Fibroblast of skin of right quadriceps (primary cell): Measurements from ENCODE around the gene PKDREJ.
"Not testable (repeated sequence)": the region's sequence is repeated elsewhere in the genome, so short reads cannot be mapped to it uniquely, and the experiment has no call there.

Source experiments
- DNase-seq: peaks from one replicate; pipeline ENCODE4 v3.0.0-alpha.2; 2013

Gene PKDREJ

DNA sequence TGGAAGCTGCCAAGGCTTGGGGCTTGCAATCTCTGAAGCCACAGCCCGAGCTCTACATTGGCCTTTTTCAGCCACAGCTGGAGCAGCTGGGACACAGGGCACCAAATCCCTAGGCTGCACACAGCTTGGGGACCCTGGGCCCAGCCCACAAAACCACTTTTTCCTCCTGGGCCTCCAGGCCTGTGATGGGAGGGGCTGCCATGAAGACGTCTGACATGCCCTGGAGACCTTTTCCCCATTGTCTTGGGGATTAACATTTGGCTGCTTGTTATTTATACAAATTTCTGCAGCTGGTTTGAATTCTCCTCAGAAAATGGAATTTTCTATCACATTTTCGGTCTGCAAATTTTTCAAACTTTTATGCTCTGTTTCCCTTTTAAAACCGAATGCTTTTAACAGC, 2.5 kb upstream of the PKDREJ start:
- DNase-seq: not testable (repeated sequence)

DNA sequence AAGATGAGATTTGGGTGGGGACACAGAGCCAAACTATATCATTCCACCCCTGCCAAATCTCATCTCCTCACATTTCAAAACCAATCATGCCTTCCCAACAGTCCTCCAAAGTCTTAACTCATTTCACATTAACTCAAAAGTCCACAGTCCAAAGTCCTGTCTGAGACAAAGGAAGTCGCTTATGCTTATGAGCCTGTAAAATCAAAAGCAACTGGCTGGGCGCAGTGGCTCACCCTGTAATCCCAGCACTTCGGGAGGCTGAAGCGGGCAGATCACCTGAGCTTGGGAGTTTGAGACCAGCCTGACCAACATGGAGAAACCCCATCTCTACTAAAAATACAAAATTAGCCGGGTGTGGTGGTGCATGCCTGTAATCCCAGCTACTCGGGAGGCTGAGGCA, 1.4 kb upstream of the PKDREJ start:
- not testable (repeated sequence) for DNase-seq

DNA sequence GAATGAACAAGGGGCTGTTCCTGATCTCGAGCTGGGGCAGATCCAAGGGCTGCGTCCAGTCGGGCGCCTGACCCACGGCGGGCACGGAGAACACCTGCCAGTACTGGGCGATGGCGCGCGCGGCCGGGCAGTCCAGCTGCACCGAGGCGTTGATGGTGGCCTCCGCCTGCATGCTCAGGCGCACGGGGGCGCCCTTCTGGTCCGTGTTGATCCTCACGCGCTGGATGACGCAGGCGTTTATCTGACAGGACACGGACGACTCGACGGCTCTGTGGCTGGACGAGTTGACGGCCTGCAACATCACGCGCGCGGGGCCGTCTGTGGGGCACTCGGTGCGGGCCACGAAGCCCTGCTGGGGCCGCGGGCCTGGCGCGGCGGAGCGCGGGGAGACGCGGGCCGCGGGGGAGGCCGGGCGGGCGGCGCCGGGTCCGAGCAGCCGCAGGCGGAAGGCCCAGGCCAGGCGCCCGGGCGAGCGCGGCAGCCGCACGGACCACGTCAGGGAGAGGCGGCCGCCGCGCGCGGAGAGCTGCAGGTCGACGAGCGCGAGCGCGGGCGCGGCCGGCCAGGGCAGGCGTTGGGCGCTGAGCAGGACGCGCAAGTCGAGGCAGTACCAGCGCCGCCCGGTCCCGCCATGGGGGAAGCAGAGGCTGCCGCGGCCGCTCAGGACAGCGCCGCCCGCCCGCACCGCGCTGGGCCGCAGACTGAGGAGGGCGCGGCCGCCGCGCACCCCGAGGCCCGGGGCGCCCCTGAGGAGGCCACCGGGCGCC, 511 bp downstream of the PKDREJ start:
- peak; percentile 35 for DNase-seq

DNA sequence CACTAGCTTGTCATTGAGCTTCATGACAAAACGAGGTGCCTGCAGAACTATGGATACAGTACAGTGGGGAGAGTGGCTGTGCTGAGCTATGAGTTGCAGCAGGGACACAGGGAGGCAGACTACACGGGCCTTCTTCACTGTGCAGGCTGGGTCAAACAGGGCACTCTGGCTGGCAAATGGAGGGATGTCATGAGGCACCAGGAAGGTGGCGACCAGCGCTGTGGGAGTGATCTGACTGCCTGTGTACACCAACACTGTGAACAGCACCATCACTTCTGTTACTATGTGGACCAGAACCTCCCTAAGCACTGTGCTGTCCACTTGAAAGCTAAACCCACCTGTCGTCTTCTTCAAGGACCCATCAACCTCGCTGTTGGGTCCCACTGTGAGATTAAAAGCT, 3.1 kb downstream of the PKDREJ start:
- DNase-seq: no peak

DNA sequence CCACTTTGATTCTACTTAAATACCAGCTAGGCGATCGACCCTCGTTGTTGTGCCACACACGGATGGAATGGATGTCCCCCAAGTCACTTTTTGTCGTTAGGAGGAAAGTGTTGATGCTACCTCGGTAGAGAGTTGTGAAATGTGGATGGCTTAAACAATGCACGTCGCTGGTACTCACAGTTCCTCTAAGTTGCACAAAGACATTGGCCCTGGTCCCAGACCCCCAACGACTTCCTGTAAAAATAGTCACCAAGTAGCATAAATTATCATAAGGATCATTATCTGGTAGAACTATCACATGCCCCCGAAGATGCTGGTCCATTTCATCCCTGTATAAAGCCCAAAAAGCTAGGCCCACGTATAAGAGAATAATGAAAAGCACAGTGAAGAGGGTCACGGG, 3.8 kb downstream of the PKDREJ start:
- no peak for DNase-seq

DNA sequence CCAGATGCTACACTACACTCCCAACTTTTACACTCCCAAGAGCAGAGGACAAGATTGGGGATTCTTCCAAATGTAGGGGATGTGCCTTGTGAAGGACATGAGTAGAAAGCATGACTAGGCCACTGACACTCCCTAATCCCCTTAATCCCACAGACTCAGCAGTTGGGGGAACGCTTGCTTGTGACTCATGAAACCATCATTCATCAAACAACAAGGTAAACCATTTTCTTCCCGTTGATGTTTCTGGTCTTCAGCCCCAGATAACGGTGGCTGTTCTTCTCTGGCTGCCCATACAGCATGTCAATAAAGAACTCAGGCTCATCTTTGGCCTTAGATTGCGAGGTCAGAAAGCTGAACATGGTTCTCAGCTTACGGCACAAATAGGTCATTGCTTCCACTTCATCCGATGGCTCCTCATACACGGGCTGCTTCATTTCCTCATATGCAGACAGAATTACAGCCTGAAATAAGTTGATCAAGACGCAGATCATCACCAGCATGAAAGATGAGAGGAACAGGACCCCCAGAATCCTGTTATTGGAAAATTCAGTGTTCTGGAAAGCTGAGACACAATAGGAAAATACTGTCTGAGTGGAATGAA, 6.7 kb downstream of the PKDREJ start:
- peak; percentile 23 for DNase-seq

DNA sequence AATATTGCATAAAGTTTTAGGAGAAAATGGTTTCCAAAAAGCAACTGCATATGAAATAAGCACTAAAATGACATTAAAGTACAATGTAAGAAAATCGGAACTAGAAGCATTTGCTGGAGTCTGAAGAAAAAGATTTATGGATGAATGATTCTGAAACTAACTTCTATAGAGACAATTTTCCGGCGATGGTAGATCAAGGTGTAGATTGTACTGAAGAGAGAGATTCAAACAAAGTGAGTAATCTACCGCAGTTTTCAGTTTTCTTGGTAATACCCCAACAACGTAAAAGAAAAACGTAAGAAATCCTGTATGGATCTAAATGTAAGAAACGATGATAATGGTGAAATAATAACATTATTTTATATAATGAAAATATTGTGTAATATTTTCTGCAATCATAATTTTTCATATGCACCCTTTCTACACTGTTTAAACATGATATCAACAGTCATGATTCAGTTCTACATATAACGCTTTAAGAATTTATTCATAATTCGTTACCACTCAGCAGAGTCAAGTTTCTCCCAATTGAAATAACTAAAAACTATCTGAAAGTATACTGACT, 11.2 kb downstream of the PKDREJ start:
- DNase-seq: no peak

DNA sequence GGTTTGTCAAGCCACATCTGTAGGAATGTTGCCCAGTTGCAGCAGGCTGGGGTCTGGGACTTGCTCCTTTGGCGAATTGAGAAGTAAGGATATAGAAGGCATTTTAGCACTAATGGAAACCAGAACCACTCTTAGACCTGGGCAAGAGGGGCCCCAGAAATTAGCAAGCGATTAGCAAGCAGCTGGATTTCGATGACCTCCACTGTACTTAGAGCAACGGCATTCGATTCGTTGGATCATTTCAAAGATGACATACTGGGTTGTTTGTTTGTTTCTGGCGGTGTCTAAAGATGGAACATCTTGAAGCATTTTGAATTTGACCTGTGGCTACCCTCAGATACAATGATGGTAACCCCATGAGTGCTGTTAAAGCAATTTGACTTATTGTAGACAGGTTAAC, 11.9 kb downstream of the PKDREJ start:
- DNase-seq: no peak

GRCh38 chr22:46250783-46251125, 12.4 kb downstream of the PKDREJ start:
- no peak for DNase-seq

DNA sequence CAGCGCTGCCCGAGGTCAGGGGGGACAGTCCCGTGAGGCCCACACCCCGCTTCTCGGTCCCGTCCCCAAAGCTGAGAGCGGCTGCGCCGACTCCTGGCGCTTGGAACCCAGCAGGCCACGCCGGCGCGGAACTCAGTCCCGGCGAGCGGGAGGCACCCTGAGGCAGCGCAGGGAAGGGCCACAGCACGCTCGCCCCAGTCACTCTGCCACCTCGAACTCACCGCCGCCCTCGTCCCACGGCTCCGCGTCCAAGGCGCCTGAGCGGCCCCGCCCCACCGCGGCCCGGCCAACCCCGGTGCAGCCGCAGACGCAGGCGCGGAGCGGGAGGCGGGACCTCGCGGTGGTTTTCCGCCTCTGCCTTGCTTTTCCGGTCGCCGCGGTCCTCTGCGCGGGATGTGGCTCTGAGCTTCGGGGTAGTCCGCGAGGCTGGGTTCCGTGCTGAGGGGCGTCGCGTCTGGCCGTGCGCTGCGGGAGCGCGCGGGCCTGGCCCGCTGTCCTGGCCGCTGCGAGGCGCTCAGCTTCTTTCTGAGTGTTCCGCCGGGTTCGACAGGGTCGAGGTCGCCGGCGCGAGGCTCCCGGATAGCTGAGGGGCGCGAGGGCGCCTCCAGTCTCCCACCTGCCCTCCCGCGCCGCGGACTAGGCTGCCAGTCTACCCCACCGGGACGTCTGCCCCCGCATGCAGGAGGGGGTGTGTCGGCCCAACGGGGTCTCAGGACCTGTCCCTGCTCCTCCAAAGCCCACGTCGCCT, 12.9 kb downstream of the PKDREJ start, which contains the start of gene CDPF1:
Gene CDPF1 (minus strand): TSS at position 259 of the 748 bp plus-strand sequence. CDS start 2,009 bp downstream, outside the sequence.
- peak; percentile 84 for DNase-seq

- no peak for DNase-seq
These were observed 15.6 kb downstream of the PKDREJ start for GRCh38 chr22:46247443-46247975.

DNA sequence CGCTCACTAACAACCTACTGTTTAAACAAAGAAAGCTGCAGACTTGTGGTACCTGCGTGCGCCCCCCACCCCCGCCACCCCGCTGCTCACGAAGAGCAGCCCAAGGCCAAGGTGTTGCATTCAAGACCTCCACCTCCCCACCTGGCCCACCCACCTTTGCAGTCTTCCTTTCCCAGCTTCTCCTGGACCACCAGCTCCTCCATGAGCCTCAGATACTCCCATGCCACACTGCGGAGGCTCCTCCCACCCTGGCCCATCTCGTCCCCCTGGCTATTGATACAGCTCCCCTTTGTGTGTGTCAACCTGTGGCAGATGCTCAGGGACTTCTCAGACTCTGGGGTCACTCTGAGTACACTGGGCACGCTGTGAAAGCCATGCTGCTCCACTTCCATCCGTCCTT, 17.0 kb downstream of the PKDREJ start:
- no peak for DNase-seq

GRCh38 chr22:46245511-46245910, 17.6 kb downstream of the PKDREJ start:
- DNase-seq: no peak

- no peak for DNase-seq
These were observed 18.4 kb downstream of the PKDREJ start for GRCh38 chr22:46244771-46245170.

DNA sequence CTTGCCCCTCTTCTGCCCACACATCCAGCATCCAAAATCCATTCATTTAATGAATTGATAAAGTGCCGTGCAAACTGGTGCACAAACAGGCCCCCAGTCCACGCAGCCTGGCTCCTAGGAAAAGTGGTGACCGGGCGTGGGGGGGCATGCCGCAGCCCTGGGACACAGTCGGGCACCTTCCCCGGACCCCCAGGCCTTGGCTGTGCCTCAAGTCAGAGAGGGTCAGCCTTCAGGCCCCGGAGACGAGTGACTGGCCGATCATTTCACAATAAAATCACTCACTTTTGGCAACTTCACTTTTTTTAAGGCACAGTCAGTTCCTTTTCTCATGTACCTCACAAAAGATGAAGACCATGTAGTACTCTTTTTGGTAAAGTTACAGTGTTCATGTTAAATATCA, 21.1 kb downstream of the PKDREJ start:
- DNase-seq: no peak

- no peak for DNase-seq
These were observed 21.6 kb downstream of the PKDREJ start for GRCh38 chr22:46241396-46242007.

- DNase-seq: no peak
These were observed 22.2 kb downstream of the PKDREJ start for GRCh38 chr22:46240907-46241306.

DNA sequence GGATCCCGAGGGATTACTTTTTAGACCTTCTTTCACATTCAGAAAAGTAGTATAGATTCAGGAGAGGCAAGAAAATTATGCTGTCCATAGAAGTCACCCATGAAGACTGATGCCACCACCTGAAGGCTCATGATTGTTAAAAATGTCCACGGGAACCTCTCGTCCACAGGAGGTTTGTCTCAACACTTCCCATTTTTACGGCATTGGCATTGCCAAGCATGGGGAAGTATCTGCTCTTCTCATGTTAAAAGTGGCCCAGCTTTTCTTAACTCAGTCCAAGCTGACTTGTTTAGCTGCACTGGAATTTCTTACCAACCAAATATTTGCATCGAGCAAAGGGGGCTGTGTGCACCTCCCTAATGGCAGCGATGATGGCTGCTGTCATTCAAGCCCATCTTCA, 22.6 kb downstream of the PKDREJ start:
- DNase-seq: no peak

GRCh38 chr22:46240073-46240472, 23.1 kb downstream of the PKDREJ start:
- DNase-seq: no peak

DNA sequence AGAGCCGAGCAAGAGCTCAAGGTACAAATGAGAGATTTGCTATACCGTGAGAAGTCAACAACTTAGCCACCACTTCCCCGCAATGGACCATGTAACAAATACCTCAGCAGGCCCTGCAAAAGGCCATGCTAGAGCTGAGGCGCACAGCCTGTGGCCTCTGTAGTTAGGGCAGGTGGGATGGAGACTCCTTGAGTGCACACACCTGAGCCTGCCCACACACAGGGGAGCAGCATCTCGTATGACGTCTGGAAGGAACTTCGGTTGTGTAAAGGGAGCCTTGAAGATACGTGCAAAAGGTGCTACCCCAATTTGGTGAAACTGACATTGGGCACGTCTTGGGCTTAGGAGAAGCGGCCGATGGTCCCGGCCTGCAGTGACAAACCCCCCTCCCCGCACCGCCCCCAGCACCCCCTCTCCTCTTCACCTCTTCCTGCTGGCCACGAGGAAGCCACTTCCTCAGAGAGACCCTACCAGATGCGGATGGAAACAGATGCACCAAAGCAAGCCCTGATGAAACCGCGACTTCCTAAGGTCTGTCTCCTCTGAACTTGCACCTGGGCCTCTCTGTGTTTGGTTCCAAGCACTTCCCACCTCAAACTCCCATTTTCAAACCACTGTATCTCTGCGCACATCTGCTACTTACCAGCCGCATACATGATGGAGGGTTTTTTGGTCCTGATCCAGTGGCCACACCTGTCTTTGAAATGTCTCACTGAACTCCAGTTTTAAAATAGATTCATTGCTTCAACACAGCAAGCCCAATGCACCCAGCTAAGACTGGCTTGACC, 23.7 kb downstream of the PKDREJ start:
- DNase-seq: no peak

GRCh38 chr22:46238541-46238940, 24.6 kb downstream of the PKDREJ start:
- DNase-seq: no peak
